Endothelial cell of umbilical vein (primary cell): ENCODE data around the gene STX11. TPM values are rescaled to one million over a fixed set of nuclear protein-coding genes. Genes with fewer than 3 reads are reported as not detected.

Experiments
- BruUV-seq: library from RNA; stranded (reverse); fragments of 400-500 nt; replicated peaks from 2 replicates; lab custom pipeline; 2021; lab: Mats Ljungman, UMichigan
- CTCF ChIA-PET: fragments of 300-600, 350-600 bp; sonication (Branson Sonifier 250); formaldehyde crosslinking; loops from one replicate; lab custom pipeline; 2021; ENCODE audit warnings: antibody characterized with exemption, inconsistent platforms; lab: Charles Lee
- POLR2A ChIA-PET: fragments of 300-600, 350-600 bp; sonication (Branson Sonifier 250); formaldehyde crosslinking; loops from one replicate; lab custom pipeline; 2021; ENCODE audit warnings: antibody characterized with exemption, inconsistent platforms; lab: Charles Lee
- DNase-seq: peaks from one replicate; pipeline ENCODE4 v3.0.0-alpha.2; 2011; ENCODE audit warnings: low read depth, low spot score
- FAIRE-seq: peaks from 2 replicates; lab custom pipeline; 2011; peaks lifted over from hg19 to GRCh38; lab: Jason Lieb, UNC
- H2AFZ ChIP-seq: 2 replicates; pipeline ENCODE4 v1.6.0; 2012; ENCODE audit warnings: low read depth, low read length, control low read depth, inconsistent platforms
- H3K27ac ChIP-seq: 2 replicates; pipeline ENCODE4 v1.5.1; 2011; ENCODE audit warnings: low read depth, mild to moderate bottlenecking, control low read depth, low read length, moderate library complexity; ENCODE audit not compliant: insufficient read depth
- H3K27me3 ChIP-seq, 2 experiments: 2 replicates each; pipeline versions ENCODE4 v1.6.0 to v1.6.1; 2011; ENCODE audit warnings: low read length in 2 of 2, mixed read lengths in 1 of 2; ENCODE audit not compliant: control insufficient read depth in 2 of 2, insufficient read depth in 2 of 2
- H3K36me3 ChIP-seq, 2 experiments: 2 replicates in 1 of 2; 3 replicates in 1 of 2; pipeline ENCODE4 v1.5.1; 2011; ENCODE audit warnings: low read length in 2 of 2, mild to moderate bottlenecking in 1 of 2, moderate library complexity in 1 of 2; ENCODE audit not compliant: control insufficient read depth in 2 of 2, insufficient read depth in 2 of 2; ENCODE audit errors: extremely low read depth in 1 of 2
- H3K4me1 ChIP-seq: 3 replicates; pipeline ENCODE4 v1.5.1; 2011; ENCODE audit warnings: mild to moderate bottlenecking, low read length; ENCODE audit not compliant: control insufficient read depth, insufficient read depth; ENCODE audit errors: extremely low read depth
- H3K4me2 ChIP-seq: 2 replicates; pipeline ENCODE4 v1.6.1; 2011; ENCODE audit warnings: low read length, control low read depth, mixed read lengths; ENCODE audit not compliant: insufficient read depth
- H3K4me3 ChIP-seq, 3 experiments: fragments of 200-600 bp in 1 of 3; sonication (generic), shearing (Covaris generic) in 1 of 3; replicated peaks in 1 of 3; 2 replicates each; pipeline ENCODE4 v1.5.1; 2011 to 2016; ENCODE audit warnings: control low read depth in 3 of 3, low read length in 3 of 3, mild to moderate bottlenecking in 2 of 3, inconsistent platforms in 1 of 3, low read depth in 1 of 3, moderate library complexity in 1 of 3; ENCODE audit not compliant: insufficient read depth in 1 of 3
- H3K79me2 ChIP-seq: 2 replicates; pipeline ENCODE4 v1.6.0; 2012; ENCODE audit warnings: low read length, inconsistent platforms; ENCODE audit not compliant: control insufficient read depth, insufficient read depth
- H3K9ac ChIP-seq: replicated peaks from 2 replicates; pipeline ENCODE3; 2011; ENCODE audit warnings: low read length, control low read depth; ENCODE audit not compliant: insufficient read depth; ENCODE audit errors: extremely low read depth
- H3K9me1 ChIP-seq: replicated peaks from 3 replicates; pipeline ENCODE4 v1.6.0; 2011; ENCODE audit warnings: mild to moderate bottlenecking, low read length; ENCODE audit not compliant: control insufficient read depth, insufficient read depth; ENCODE audit errors: extremely low read depth
- H3K9me3 ChIP-seq: replicated peaks from 2 replicates; pipeline ENCODE4 v1.5.1; 2012; ENCODE audit warnings: low read length, inconsistent platforms; ENCODE audit not compliant: control insufficient read depth, insufficient read depth
- H4K20me1 ChIP-seq: replicated peaks from 2 replicates; pipeline ENCODE3; 2011; ENCODE audit warnings: mild to moderate bottlenecking, low read length; ENCODE audit not compliant: control insufficient read depth, insufficient read depth; ENCODE audit errors: extremely low read depth
- CTCF ChIP-seq, 2 donors: IDR thresholded peaks; 1 replicate in 1 of 2; 2 replicates in 1 of 2; pipeline ENCODE4 v1.5.1; 2011; ENCODE audit warnings: low read length in 2 of 2, mild to moderate bottlenecking in 2 of 2, moderate library complexity in 2 of 2, control low read depth in 1 of 2, inconsistent platforms in 1 of 2, low read depth in 1 of 2; ENCODE audit not compliant: insufficient read depth in 1 of 2; ENCODE audit errors: extremely low read depth in 1 of 2
- EZH2 ChIP-seq: IDR thresholded peaks from 2 replicates; pipeline ENCODE4 v1.6.1; 2012; ENCODE audit warnings: borderline replicate concordance, low read depth, mild to moderate bottlenecking, moderate library complexity, low read length, inconsistent platforms; ENCODE audit not compliant: severe bottlenecking
- FOS ChIP-seq: IDR thresholded peaks from 2 replicates; pipeline ENCODE4 v1.6.1; 2011; ENCODE audit warnings: mild to moderate bottlenecking, low read length, moderate library complexity, borderline replicate concordance; ENCODE audit not compliant: insufficient read depth
- GATA2 ChIP-seq: IDR thresholded peaks from 2 replicates; pipeline ENCODE4 v1.7.0; 2011; ENCODE audit warnings: low read depth, mild to moderate bottlenecking, moderate library complexity, mixed read lengths, low read length; ENCODE audit not compliant: insufficient read length, insufficient read depth
- JUN ChIP-seq: IDR thresholded peaks from 2 replicates; pipeline ENCODE4 v1.6.1; 2011; ENCODE audit warnings: borderline replicate concordance, low read depth; ENCODE audit not compliant: insufficient read length, insufficient read depth
- MAX ChIP-seq: IDR thresholded peaks from 2 replicates; pipeline ENCODE4 v1.6.1; 2011; ENCODE audit not compliant: insufficient read depth, insufficient read length
- MYC ChIP-seq: IDR thresholded peaks from one replicate; pipeline ENCODE4 v1.6.1; 2011; ENCODE audit warnings: mild to moderate bottlenecking, low read depth, low read length
- POLR2A ChIP-seq: IDR thresholded peaks from 2 replicates; pipeline ENCODE4 v1.6.1; 2012; ENCODE audit warnings: low read depth, mild to moderate bottlenecking, control low read depth, low read length
- POLR2AphosphoS5 ChIP-seq: IDR thresholded peaks from 2 replicates; pipeline ENCODE4 v1.6.1; 2012; ENCODE audit warnings: low read depth, mild to moderate bottlenecking, control low read depth, low read length, moderate library complexity; ENCODE audit not compliant: insufficient read depth
- dilution Hi-C: fragments of 300-500 bp; cut with MboI; formaldehyde crosslinking; loops from one replicate; pipeline ENCODE4 v1.15.0; 2019; ENCODE audit warnings: low sequenced_read_pairs; ENCODE audit not compliant: extremely low pct_ligation_motif_present
- intact Hi-C: fragments of 100-400 bp; cut with micrococcal nuclease; formaldehyde crosslinking; loops from one replicate; pipeline ENCODE4 v1.10.0; 2022
- polyA plus RNA-seq, 4 experiments: library from polyadenylated mRNA; depleted of rRNA in 3 of 4; stranded (reverse) in 3 of 4; unstranded in 1 of 4; fragments of >200 nt; gene quantifications; 2 replicates each; pipeline versions ENCODE4 v1.2.1 to v1.2.3, GENCODE V29; 2011 to 2012; ENCODE audit warnings: missing spikeins in 1 of 4
- total RNA-seq: library from RNA; stranded (reverse); gene quantifications from 2 replicates; pipeline ENCODE4 v1.2.3, GENCODE V29; 2021

Gene STX11
- total and polyA plus RNA-seq, 2 donors (not counting 3 experiments of a cell fraction or from before 2014, with no cell fraction given), result 4.7 to 8.9 TPM

GRCh38 chr6:144133225-144133821 is 17.0 kb upstream of the STX11 start:
- H3K79me2 ChIP-seq, result no peaks in the 10 kb centered on the region
- POLR2A ChIA-PET, result interaction anchor here (0.6 kb wide), 1 partner anchor 14 kb away, joined by 3 read pairs; no protein-coding TSS in a partner anchor
- H3K27ac ChIP-seq, result no peak overlapping the region
- no peak for DNase-seq
- no peaks in the 10 kb centered on the region for H3K9me3 ChIP-seq
- H4K20me1 ChIP-seq, result no peaks in the 10 kb centered on the region
- FAIRE-seq, result peak; percentile 42
- H3K4me1 ChIP-seq, result peaks cover 23% of the 10 kb centered on the region
- H3K4me3 ChIP-seq, result no peak overlapping the region
- TF ChIP-seq MYC (no peak), EZH2 (no peak), CTCF (IDR thresholded peaks at IDR 0.05; ENCODE audit: extremely low read depth in 1 of 2, insufficient read depth in 1 of 2, low read depth in 1 of 2, low read length in 2 of 2) (no peak)
- H2AFZ ChIP-seq, result peak overlapping the region; percentile 58
- CTCF ChIA-PET, result interaction anchor here (1.2 to 1.8 kb wide), 2 partner anchors 10 to 83 kb away, joined by 3 to 10 read pairs; no protein-coding TSS in a partner anchor
- no peak overlapping the region for H3K9ac ChIP-seq
- no peaks in the 10 kb centered on the region for H3K36me3 ChIP-seq
- dilution Hi-C loops (no loop called here), intact Hi-C loops (loop anchor here (1.0 kb wide), 1 partner anchor 11 kb away; no protein-coding TSS in a partner anchor)
- H3K27me3 ChIP-seq, result no peaks in the 10 kb centered on the region
- no peaks in the 10 kb centered on the region for H3K9me1 ChIP-seq
- H3K4me2 ChIP-seq, result no peak overlapping the region
- no TSS peak for BruUV-seq

- H3K79me2 ChIP-seq, result no peaks in the 10 kb centered on the region
- TF ChIP-seq MYC, result no peak
- TF ChIP-seq POLR2AphosphoS5, result no peak
- TF ChIP-seq EZH2, result no peak
- no peak for TF ChIP-seq JUN
- no peak for TF ChIP-seq FOS
- TF ChIP-seq POLR2A, result no peak
- TF ChIP-seq MAX, result no peak
- no peak for TF ChIP-seq GATA2
- no peak for TF ChIP-seq CTCF (IDR thresholded peaks at IDR 0.05; ENCODE audit: extremely low read depth in 1 of 2, insufficient read depth in 1 of 2, low read depth in 1 of 2, low read length in 2 of 2)
- H3K9me1 ChIP-seq, result no peaks in the 10 kb centered on the region
- no peak overlapping the region for H3K4me2 ChIP-seq
- no peaks in the 10 kb centered on the region for H3K27me3 ChIP-seq
- no peaks in the 10 kb centered on the region for H4K20me1 ChIP-seq
- H3K4me3 ChIP-seq, result no peak overlapping the region
- dilution Hi-C loops, result no loop called here
- no peak overlapping the region for H3K27ac ChIP-seq
- POLR2A ChIA-PET, result no interaction called here
- no peak overlapping the region for H3K9ac ChIP-seq
- H3K4me1 ChIP-seq, result peaks cover 23% of the 10 kb centered on the region
- no TSS peak for BruUV-seq
- CTCF ChIA-PET, result interaction anchor here (1.2 to 1.8 kb wide), 2 partner anchors 9 to 82 kb away, joined by 3 to 10 read pairs; no protein-coding TSS in a partner anchor
- intact Hi-C loops, result no loop called here
- DNase-seq, result no peak
- no peaks in the 10 kb centered on the region for H3K36me3 ChIP-seq
- H2AFZ ChIP-seq, result no peak overlapping the region
- FAIRE-seq, result no peak
- no peaks in the 10 kb centered on the region for H3K9me3 ChIP-seq
These were observed 16.1 kb upstream of the STX11 start for GRCh38 chr6:144134176-144134575.
